ENCODE results near the gene SPRR3.

The SPRR3 gene

DNA sequence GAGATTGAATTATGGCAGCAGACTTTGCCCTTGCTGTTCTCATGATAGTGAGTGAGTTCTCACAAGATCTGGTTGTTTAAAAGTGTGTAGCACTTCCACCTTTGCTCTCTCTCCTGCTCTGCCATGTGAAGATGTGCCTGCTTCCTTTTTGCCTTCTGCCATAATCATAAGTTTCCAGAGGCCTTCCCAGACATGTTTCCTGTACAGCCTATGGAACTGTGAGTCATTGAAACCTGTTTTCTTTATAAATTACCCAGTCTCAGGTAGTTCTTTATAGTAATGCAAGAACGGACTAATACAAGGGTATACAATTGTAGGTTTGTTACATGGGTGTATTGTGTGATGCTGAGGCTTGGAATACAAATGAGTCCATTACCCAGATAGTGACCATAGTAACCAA is 33.7 kb downstream of the SPRR3 start:
- peak overlapping the region; percentile 78 for H3K27ac ChIP-seq
- no peak for DNase-seq (ENCODE audit: low read depth, low spot score)

DNA sequence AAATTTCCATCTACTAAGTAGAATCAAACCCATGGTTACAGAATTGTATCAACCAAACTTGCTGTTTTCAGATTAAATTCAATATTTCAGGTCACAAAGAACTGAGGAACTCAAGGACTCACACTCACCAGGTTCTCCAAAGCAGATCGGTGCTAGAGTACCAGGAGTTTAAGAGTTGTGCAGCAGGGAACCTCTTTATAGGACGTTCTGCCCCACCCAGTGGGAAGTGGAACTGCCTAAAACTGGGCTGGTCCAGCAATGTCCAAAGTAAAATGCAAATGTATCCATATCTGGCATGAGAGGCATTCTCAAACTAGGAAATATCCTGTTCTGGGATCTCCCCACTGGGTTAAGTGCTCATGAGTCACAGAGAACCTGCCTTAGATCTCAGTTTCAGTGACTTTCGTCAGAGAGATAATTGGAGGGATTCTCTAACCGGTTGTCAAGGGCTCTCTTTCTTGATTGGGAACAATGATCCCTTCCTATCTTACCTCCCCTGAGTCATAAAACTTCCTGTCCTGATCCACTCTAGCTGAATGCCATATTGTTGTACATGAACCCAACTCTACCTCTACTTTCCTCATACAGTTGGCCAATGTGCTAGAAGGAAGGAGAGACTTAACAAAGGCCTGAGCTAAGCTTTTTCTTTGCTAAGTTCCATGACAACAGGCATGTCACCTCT is 39.5 kb downstream of the SPRR3 start, which contains the start of gene SPRR2D:
SPRR2D (minus strand) TSS at position 171 of the 682 bp plus-strand sequence. CDS start 774 bp downstream, outside the sequence.
- no peak for DNase-seq (ENCODE audit: low read depth, low spot score)
- peak within 1 kb of the TSS; percentile 46 for H3K27ac ChIP-seq

DNA sequence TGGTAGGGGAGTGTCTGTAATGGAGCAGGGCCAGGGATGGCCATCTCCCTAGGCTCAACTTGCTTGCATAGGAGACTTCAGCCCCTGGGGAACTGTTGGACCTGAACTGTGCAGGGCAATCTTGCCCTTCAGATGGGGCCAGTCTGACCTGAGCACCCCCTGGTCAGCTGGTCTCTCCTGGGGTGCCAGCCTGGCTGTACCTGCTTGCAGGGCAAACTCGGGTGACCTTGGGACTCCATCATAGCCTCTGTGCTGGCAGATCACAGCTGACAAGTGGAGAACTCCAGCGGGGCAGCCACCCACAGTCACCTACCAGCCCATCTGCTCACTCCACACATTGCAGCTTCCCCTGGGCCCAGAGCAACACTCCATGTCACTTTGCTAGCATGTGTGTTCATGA is 47.7 kb downstream of the SPRR3 start:
- no peak overlapping the region for H3K27ac ChIP-seq
- DNase-seq (ENCODE audit: low read depth, low spot score): no peak

Measured in epithelial cell of prostate (primary cell).